ENCODE data around the gene BHLHE40. TPM values are rescaled to one million over a fixed set of nuclear protein-coding genes. Genes with fewer than 3 reads are reported as not detected.

Gene BHLHE40
- total and polyA plus RNA-seq, 2 of the 13 experiments (the other 11 are each of a cell fraction or from before 2014, with no cell fraction given), result 1.8 to 51.0 TPM

GRCh38 chr3:5016211-5017161 lies 37.2 kb downstream of the BHLHE40 start (continued):
- TF ChIP-seq, protein P1, sequence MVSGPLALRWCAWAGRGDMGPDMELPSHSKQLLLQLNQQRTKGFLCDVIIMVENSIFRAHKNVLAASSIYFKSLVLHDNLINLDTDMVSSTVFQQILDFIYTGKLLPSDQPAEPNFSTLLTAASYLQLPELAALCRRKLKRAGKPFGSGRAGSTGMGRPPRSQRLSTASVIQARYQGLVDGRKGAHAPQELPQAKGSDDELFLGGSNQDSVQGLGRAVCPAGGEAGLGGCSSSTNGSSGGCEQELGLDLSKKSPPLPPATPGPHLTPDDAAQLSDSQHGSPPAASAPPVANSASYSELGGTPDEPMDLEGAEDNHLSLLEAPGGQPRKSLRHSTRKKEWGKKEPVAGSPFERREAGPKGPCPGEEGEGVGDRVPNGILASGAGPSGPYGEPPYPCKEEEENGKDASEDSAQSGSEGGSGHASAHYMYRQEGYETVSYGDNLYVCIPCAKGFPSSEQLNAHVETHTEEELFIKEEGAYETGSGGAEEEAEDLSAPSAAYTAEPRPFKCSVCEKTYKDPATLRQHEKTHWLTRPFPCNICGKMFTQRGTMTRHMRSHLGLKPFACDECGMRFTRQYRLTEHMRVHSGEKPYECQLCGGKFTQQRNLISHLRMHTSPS (CRISPR knock-in tag; IDR thresholded peaks at IDR 0.05; ENCODE audit: low read depth), result no peak
- TF ChIP-seq ZNF616 (CRISPR knock-in tag; IDR thresholded peaks at IDR 0.05; ENCODE audit: low read depth) (no peak), NRL (CRISPR knock-in tag; IDR thresholded peaks at IDR 0.05; ENCODE audit: borderline replicate concordance) (no peak), HOXD1 (CRISPR knock-in tag; IDR thresholded peaks at IDR 0.05) (no peak), TERF1 (CRISPR knock-in tag; IDR thresholded peaks at IDR 0.05) (no peak), FLYWCH1 (CRISPR knock-in tag; IDR thresholded peaks at IDR 0.05) (no peak), ZKSCAN5 (CRISPR knock-in tag; IDR thresholded peaks at IDR 0.05) (no peak), ZBTB43 (CRISPR knock-in tag; conservative IDR thresholded peaks at IDR 0.05) (no peak), ZBTB7A (CRISPR knock-in tag; IDR thresholded peaks at IDR 0.05) (no peak), TFDP2 (CRISPR knock-in tag; IDR thresholded peaks at IDR 0.05) (no peak), DBP (CRISPR knock-in tag; IDR thresholded peaks at IDR 0.05; ENCODE audit: not compliant biosample characterization) (no peak), GATAD1 (CRISPR knock-in tag; IDR thresholded peaks at IDR 0.05) (no peak), TBP (CRISPR knock-in tag; IDR thresholded peaks at IDR 0.05) (no peak), SAP130 (CRISPR knock-in tag; IDR thresholded peaks at IDR 0.05; ENCODE audit: low read depth) (peak; percentile 92), ZNF816 (CRISPR knock-in tag; IDR thresholded peaks at IDR 0.05; ENCODE audit: borderline replicate concordance) (no peak), ZNF329 (CRISPR knock-in tag; IDR thresholded peaks at IDR 0.05; ENCODE audit: low read depth) (no peak), TMF1 (CRISPR knock-in tag; IDR thresholded peaks at IDR 0.05; ENCODE audit: low read depth) (no peak), BCL6 (CRISPR knock-in tag; IDR thresholded peaks at IDR 0.05) (peak; percentile 88), FOXC1 (CRISPR knock-in tag; IDR thresholded peaks at IDR 0.05; ENCODE audit: borderline replicate concordance) (no peak)
- TF ChIP-seq, protein P2, sequence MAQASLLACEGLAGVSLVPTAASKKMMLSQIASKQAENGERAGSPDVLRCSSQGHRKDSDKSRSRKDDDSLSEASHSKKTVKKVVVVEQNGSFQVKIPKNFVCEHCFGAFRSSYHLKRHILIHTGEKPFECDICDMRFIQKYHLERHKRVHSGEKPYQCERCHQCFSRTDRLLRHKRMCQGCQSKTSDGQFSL (CRISPR knock-in tag; IDR thresholded peaks at IDR 0.05), result no peak
- TF ChIP-seq, protein P3, sequence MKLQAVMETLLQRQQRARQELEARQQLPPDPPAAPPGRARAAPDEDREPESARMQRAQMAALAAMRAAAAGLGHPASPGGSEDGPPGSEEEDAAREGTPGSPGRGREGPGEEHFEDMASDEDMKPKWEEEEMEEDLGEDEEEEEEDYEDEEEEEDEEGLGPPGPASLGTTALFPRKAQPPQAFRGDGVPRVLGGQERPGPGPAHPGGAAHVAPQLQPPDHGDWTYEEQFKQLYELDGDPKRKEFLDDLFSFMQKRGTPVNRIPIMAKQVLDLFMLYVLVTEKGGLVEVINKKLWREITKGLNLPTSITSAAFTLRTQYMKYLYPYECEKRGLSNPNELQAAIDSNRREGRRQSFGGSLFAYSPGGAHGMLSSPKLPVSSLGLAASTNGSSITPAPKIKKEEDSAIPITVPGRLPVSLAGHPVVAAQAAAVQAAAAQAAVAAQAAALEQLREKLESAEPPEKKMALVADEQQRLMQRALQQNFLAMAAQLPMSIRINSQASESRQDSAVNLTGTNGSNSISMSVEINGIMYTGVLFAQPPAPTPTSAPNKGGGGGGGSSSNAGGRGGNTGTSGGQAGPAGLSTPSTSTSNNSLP (IDR thresholded peaks at IDR 0.05; ENCODE audit: low read depth, low read length), result peak; percentile 23; the same call in 1 of the 2 replicates
